IMR-90 (cell line): ENCODE results near the gene SPPL2C. TPM values are rescaled to one million over a fixed set of nuclear protein-coding genes. Genes with fewer than 3 reads are reported as not detected.

Source experiments
- ATAC-seq: fragments of 200-7000 bp; cut with Tn5 transposase; 2 replicates; pipeline ENCODE4 v1.9.1; 2020; ENCODE audit warnings: low read depth, mild to moderate bottlenecking, moderate library complexity
- BruUV-seq: library from RNA; stranded (reverse); fragments of 400-500 nt; replicated peaks from 2 replicates; lab custom pipeline; 2021; lab: Mats Ljungman, UMichigan
- CTCF ChIA-PET: fragments of 300-600 bp; formaldehyde crosslinking; extraction: SDS; loops from one replicate; lab custom pipeline; 2021; ENCODE audit warnings: antibody characterized with exemption; lab: Yijun Ruan, JAX
- POLR2A ChIA-PET: fragments of 300-600 bp; sonication (Branson Sonifier 250); formaldehyde crosslinking; loops from one replicate; lab custom pipeline; 2022; ENCODE audit warnings: antibody characterized with exemption; ENCODE audit not compliant: unreplicated experiment; lab: Charles Lee
- DNase-seq: peaks from one replicate; pipeline ENCODE4 v3.0.0; 2013
- H2AFZ ChIP-seq: replicated peaks from 2 replicates; pipeline ENCODE3; 2013; ENCODE audit warnings: low read length, mild to moderate bottlenecking; ENCODE audit not compliant: poor library complexity
- H2AK5ac ChIP-seq: 2 replicates; pipeline ENCODE4 v1.6.1; 2013; ENCODE audit warnings: low read depth, low read length, inconsistent platforms
- H2AK9ac ChIP-seq: replicated peaks from 2 replicates; pipeline ENCODE3; 2013; ENCODE audit warnings: mild to moderate bottlenecking, low read depth, low read length, moderate library complexity; ENCODE audit not compliant: poor library complexity
- H2BK120ac ChIP-seq: 2 replicates; pipeline ENCODE4 v1.6.1; 2013; ENCODE audit warnings: low read depth, low read length, inconsistent platforms
- H2BK15ac ChIP-seq: 3 replicates; pipeline ENCODE4 v1.6.1; 2013; ENCODE audit warnings: low read depth, low read length, inconsistent platforms
- H2BK20ac ChIP-seq: 2 replicates; pipeline ENCODE4 v1.6.1; 2013; ENCODE audit warnings: low read depth, mild to moderate bottlenecking, inconsistent platforms, low read length, moderate library complexity
- H2BK5ac ChIP-seq: 2 replicates; pipeline ENCODE4 v1.6.1; 2013; ENCODE audit warnings: mild to moderate bottlenecking, low read depth, low read length, inconsistent platforms; ENCODE audit not compliant: poor library complexity, severe bottlenecking
- H3K14ac ChIP-seq: replicated peaks from 2 replicates; pipeline ENCODE4 v1.6.1; 2013; ENCODE audit warnings: low read depth, low read length, inconsistent platforms
- H3K18ac ChIP-seq: 2 replicates; pipeline ENCODE4 v1.6.1; 2013; ENCODE audit warnings: low read depth, low read length, control low read depth
- H3K23ac ChIP-seq: 2 replicates; pipeline ENCODE4 v1.6.1; 2013; ENCODE audit warnings: low read depth, low read length, inconsistent platforms
- H3K27ac ChIP-seq: 2 replicates; pipeline ENCODE4 v1.5.1; 2013; ENCODE audit warnings: mild to moderate bottlenecking, control low read depth, low read length; ENCODE audit not compliant: insufficient read depth
- H3K27me3 ChIP-seq: 2 replicates; pipeline ENCODE4 v1.6.1; 2013; ENCODE audit warnings: low read length; ENCODE audit not compliant: control insufficient read depth, insufficient read depth
- H3K36me3 ChIP-seq: 2 replicates; pipeline ENCODE4 v1.6.1; 2013; ENCODE audit warnings: low read length, mixed read lengths; ENCODE audit not compliant: control insufficient read depth, insufficient read depth
- H3K4ac ChIP-seq: 2 replicates; pipeline ENCODE4 v1.6.1; 2013; ENCODE audit warnings: low read depth, low read length, inconsistent platforms
- H3K4me1 ChIP-seq: 2 replicates; pipeline ENCODE4 v1.6.1; 2013; ENCODE audit warnings: low read length, mixed read lengths; ENCODE audit not compliant: control insufficient read depth, insufficient read depth
- H3K4me2 ChIP-seq: 2 replicates; pipeline ENCODE4 v1.6.1; 2013; ENCODE audit warnings: low read depth, mild to moderate bottlenecking, control low read depth, low read length, moderate library complexity
- H3K4me3 ChIP-seq: 2 replicates; pipeline ENCODE4 v1.5.1; 2013; ENCODE audit warnings: low read depth, mild to moderate bottlenecking, control low read depth, low read length, moderate library complexity; ENCODE audit not compliant: insufficient read depth
- H3K56ac ChIP-seq: 2 replicates; pipeline ENCODE4 v1.6.1; 2013; ENCODE audit warnings: low read length, inconsistent platforms; ENCODE audit not compliant: insufficient read depth; ENCODE audit errors: extremely low read depth
- H3K79me1 ChIP-seq, 2 experiments: 2 replicates each; pipeline ENCODE4 v1.6.1; 2013; ENCODE audit warnings: low read length in 2 of 2, inconsistent platforms in 1 of 2, low read depth in 1 of 2
- H3K9ac ChIP-seq: 2 replicates; pipeline ENCODE4 v1.6.1; 2013; ENCODE audit warnings: low read depth, low read length, control low read depth
- H3K9me1 ChIP-seq: 2 replicates; pipeline ENCODE4 v1.6.1; 2013; ENCODE audit warnings: low read length, inconsistent platforms; ENCODE audit not compliant: insufficient read depth
- H3K9me3 ChIP-seq: 2 replicates; pipeline ENCODE4 v1.6.1; 2013; ENCODE audit warnings: low read length; ENCODE audit not compliant: control insufficient read depth, insufficient read depth
- H4K20me1 ChIP-seq: 2 replicates; pipeline ENCODE4 v1.6.1; 2013; ENCODE audit warnings: low read length, inconsistent platforms; ENCODE audit not compliant: insufficient read depth
- H4K5ac ChIP-seq: 2 replicates; pipeline ENCODE4 v1.6.1; 2013; ENCODE audit warnings: mild to moderate bottlenecking, low read depth, low read length, control low read depth
- H4K8ac ChIP-seq, 2 experiments: 2 replicates each; pipeline ENCODE4 v1.6.1; 2013; ENCODE audit warnings: low read depth in 2 of 2, low read length in 2 of 2, control low read depth in 1 of 2, inconsistent platforms in 1 of 2
- H4K91ac ChIP-seq: 2 replicates; pipeline ENCODE4 v1.6.1; 2013; ENCODE audit warnings: low read depth, low read length, inconsistent platforms; ENCODE audit not compliant: insufficient read depth
- BHLHE40 ChIP-seq: fragments of 150-350 bp; IDR thresholded peaks from 2 replicates; pipeline ENCODE4 v1.6.1; 2016; ENCODE audit warnings: mild to moderate bottlenecking, low read depth, low read length
- CEBPB ChIP-seq: IDR thresholded peaks from 2 replicates; pipeline ENCODE4 v1.6.1; 2012; ENCODE audit warnings: low read depth, low read length, improper control_type of control experiment
- CHD1 ChIP-seq: IDR thresholded peaks from 2 replicates; pipeline ENCODE4 v1.6.1; 2012; ENCODE audit warnings: low read depth, low read length, improper control_type of control experiment
- FOS ChIP-seq: fragments of 150-350 bp; IDR thresholded peaks from 2 replicates; pipeline ENCODE4 v1.6.1; 2016; ENCODE audit warnings: low read depth, low read length
- MAFK ChIP-seq: IDR thresholded peaks from 2 replicates; pipeline ENCODE4 v1.6.1; 2012; ENCODE audit warnings: low read depth, low read length, improper control_type of control experiment
- MAZ ChIP-seq: IDR thresholded peaks from 2 replicates; pipeline ENCODE4 v1.6.1; 2012; ENCODE audit warnings: low read depth, mild to moderate bottlenecking, low read length, improper control_type of control experiment, moderate library complexity, borderline replicate concordance
- MXI1 ChIP-seq: IDR thresholded peaks from 2 replicates; pipeline ENCODE4 v1.6.1; 2012; ENCODE audit warnings: low read depth, mild to moderate bottlenecking, low read length, moderate library complexity, borderline replicate concordance
- NFE2L2 ChIP-seq: fragments of 150-350 bp; IDR thresholded peaks from 2 replicates; pipeline ENCODE4 v1.6.1; 2016; ENCODE audit warnings: low read depth, mild to moderate bottlenecking, low read length
- POLR2A ChIP-seq: IDR thresholded peaks from 2 replicates; pipeline ENCODE4 v1.6.1; 2012; ENCODE audit warnings: mild to moderate bottlenecking, low read depth, low read length
- RAD21 ChIP-seq: IDR thresholded peaks from 2 replicates; pipeline ENCODE4 v1.6.1; 2012; ENCODE audit warnings: low read length, improper control_type of control experiment
- RCOR1 ChIP-seq: IDR thresholded peaks from 2 replicates; pipeline ENCODE4 v1.6.1; 2012; ENCODE audit warnings: mild to moderate bottlenecking, low read length, improper control_type of control experiment; ENCODE audit not compliant: insufficient replicate concordance
- RFX5 ChIP-seq: IDR thresholded peaks from 2 replicates; pipeline ENCODE4 v1.8.0; 2012; ENCODE audit warnings: low read depth, mild to moderate bottlenecking, low read length, moderate library complexity
- SMC3 ChIP-seq: fragments of 150-350 bp; IDR thresholded peaks from 2 replicates; pipeline ENCODE4 v1.6.1; 2016; ENCODE audit warnings: low read depth, mild to moderate bottlenecking, antibody characterized with exemption, low read length, moderate library complexity
- WGBS, 2 experiments: methylation state at CpG; one replicate each; pipeline versions ENCODE4 v1.1.5 to v1.1.7; 2013; ENCODE audit warnings: missing lambda C conversion rate in 2 of 2; ENCODE audit not compliant: insufficient read length in 1 of 2; ENCODE audit errors: extremely low coverage in 2 of 2; 5-methylcytosine and 5-hydroxymethylcytosine counted together
- dilution Hi-C: fragments of 300-500 bp; cut with HindIII; formaldehyde crosslinking; loops from one replicate; pipeline ENCODE4 v1.14.3; 2018; ENCODE audit warnings: low sequenced_read_pairs; ENCODE audit not compliant: unreplicated experiment
- in situ Hi-C: fragments of 300-500 bp; cut with MboI; formaldehyde crosslinking; loops from 3 replicates; pipeline ENCODE4 v1.14.3; 2019; ENCODE audit warnings: low sequenced_read_pairs, inconsistent platforms, mixed read lengths
- intact Hi-C: fragments of 100-400 bp; cut with micrococcal nuclease; formaldehyde crosslinking; loops from 2 replicates; pipeline ENCODE4 v1.10.0; 2022
- polyA plus RNA-seq, 3 experiments: library from polyadenylated mRNA; depleted of rRNA; stranded (reverse); fragments of >200 nt; gene quantifications; 2 replicates each; pipeline ENCODE4 v1.2.3, GENCODE V29; 2012; ENCODE audit warnings: low replicate concordance in 1 of 3
- total RNA-seq: library from RNA; depleted of rRNA; stranded (reverse); fragments of >200 nt; gene quantifications from 2 replicates; pipeline ENCODE4 v1.2.3, GENCODE V29; 2012
- TF ChIP-seq, protein P1 (sequence below): fragments of 150-350 bp; IDR thresholded peaks from 2 replicates; pipeline ENCODE4 v1.6.1; 2016; ENCODE audit warnings: low read depth, mild to moderate bottlenecking, low read length, moderate library complexity, borderline replicate concordance
- TF ChIP-seq, protein P2 (sequence below): conservative IDR thresholded peaks from 2 replicates; pipeline ENCODE4 v1.5.1; 2012; ENCODE audit warnings: mild to moderate bottlenecking, low read depth, low read length, improper control_type of control experiment
- TF ChIP-seq, protein P3 (sequence below): fragments of 150-350 bp; IDR thresholded peaks from 2 replicates; pipeline ENCODE4 v1.6.1; 2017; ENCODE audit warnings: mild to moderate bottlenecking, antibody characterized with exemption, low read length, low read depth

The SPPL2C gene
- total and polyA plus RNA-seq, 2 of the 4 experiments (the other 2 are of a cell fraction), result not detected

DNA sequence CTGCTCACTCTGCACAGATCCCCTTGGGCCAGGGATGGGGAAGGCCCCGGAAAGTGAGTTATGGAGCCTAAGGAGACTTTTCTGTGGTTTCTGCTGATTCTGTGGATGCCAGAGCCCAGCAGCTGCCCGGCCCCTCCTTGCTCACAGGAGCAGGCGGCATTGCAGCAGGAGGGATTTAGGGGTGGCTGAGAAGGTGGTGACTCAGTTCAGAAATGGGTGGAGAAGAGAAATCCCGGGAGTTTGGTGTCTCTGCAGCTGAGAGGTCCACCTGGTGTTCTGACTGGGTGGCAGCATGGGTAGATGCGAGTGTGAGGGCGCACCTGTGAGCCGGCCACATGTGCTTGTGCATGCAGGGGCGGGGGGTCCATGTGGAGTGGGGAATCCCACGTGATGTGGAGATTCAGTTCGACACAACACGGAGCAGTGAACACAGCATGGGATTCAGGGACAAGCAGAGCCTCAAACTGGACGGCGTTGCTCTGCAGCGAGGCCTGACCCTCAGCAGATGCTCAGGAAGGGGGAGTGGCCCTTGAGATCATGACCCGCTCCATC, 16.0 kb upstream of the SPPL2C start:
- Histone ChIP-seq H3K9ac (no peak overlapping the region), H4K91ac (no peak overlapping the region), H2AK9ac (no peak overlapping the region), H3K14ac (no peak overlapping the region), H2BK120ac (no peak overlapping the region), H3K79me1 (no peaks in the 10 kb centered on the region), H2AFZ (no peak overlapping the region), H4K20me1 (no peaks in the 10 kb centered on the region), H2AK5ac (no peak overlapping the region), H3K9me3 (no peaks in the 10 kb centered on the region), H3K9me1 (no peaks in the 10 kb centered on the region), H3K56ac (no peak overlapping the region), H4K5ac (no peak overlapping the region), H3K23ac (no peak overlapping the region), H3K4ac (no peak overlapping the region), H2BK5ac (no peak overlapping the region), H4K8ac (no peak overlapping the region), H3K27me3 (peaks cover 30% of the 10 kb centered on the region), H3K4me2 (no peak overlapping the region), H3K4me1 (no peaks in the 10 kb centered on the region), H2BK20ac (no peak overlapping the region), H3K27ac (no peak overlapping the region), H3K4me3 (no peak overlapping the region), H3K36me3 (no peaks in the 10 kb centered on the region), H2BK15ac (no peak overlapping the region), H3K18ac (no peak overlapping the region)
- no TSS peak for BruUV-seq
- intact Hi-C loops, result no loop called here
- WGBS, 2 experiments, result 51% methylated on average over 6 of the region's 15 CpGs; no CpG with 5 or more reads in 1 of the 2 experiments
- no peak for TF ChIP-seq FOS
- TF ChIP-seq BHLHE40, result no peak
- no peak for TF ChIP-seq MAFK
- TF ChIP-seq SMC3, result no peak
- TF ChIP-seq RCOR1, result no peak
- TF ChIP-seq, protein P1, sequence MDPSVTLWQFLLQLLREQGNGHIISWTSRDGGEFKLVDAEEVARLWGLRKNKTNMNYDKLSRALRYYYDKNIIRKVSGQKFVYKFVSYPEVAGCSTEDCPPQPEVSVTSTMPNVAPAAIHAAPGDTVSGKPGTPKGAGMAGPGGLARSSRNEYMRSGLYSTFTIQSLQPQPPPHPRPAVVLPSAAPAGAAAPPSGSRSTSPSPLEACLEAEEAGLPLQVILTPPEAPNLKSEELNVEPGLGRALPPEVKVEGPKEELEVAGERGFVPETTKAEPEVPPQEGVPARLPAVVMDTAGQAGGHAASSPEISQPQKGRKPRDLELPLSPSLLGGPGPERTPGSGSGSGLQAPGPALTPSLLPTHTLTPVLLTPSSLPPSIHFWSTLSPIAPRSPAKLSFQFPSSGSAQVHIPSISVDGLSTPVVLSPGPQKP, result no peak
- no peak for TF ChIP-seq MXI1
- TF ChIP-seq RAD21, result no peak
- TF ChIP-seq RFX5, result no peak
- no peak for TF ChIP-seq POLR2A
- TF ChIP-seq, protein P2, sequence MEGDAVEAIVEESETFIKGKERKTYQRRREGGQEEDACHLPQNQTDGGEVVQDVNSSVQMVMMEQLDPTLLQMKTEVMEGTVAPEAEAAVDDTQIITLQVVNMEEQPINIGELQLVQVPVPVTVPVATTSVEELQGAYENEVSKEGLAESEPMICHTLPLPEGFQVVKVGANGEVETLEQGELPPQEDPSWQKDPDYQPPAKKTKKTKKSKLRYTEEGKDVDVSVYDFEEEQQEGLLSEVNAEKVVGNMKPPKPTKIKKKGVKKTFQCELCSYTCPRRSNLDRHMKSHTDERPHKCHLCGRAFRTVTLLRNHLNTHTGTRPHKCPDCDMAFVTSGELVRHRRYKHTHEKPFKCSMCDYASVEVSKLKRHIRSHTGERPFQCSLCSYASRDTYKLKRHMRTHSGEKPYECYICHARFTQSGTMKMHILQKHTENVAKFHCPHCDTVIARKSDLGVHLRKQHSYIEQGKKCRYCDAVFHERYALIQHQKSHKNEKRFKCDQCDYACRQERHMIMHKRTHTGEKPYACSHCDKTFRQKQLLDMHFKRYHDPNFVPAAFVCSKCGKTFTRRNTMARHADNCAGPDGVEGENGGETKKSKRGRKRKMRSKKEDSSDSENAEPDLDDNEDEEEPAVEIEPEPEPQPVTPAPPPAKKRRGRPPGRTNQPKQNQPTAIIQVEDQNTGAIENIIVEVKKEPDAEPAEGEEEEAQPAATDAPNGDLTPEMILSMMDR, result no peak
- TF ChIP-seq MAZ, result no peak
- TF ChIP-seq CHD1, result no peak
- TF ChIP-seq NFE2L2, result no peak
- TF ChIP-seq, protein P3, sequence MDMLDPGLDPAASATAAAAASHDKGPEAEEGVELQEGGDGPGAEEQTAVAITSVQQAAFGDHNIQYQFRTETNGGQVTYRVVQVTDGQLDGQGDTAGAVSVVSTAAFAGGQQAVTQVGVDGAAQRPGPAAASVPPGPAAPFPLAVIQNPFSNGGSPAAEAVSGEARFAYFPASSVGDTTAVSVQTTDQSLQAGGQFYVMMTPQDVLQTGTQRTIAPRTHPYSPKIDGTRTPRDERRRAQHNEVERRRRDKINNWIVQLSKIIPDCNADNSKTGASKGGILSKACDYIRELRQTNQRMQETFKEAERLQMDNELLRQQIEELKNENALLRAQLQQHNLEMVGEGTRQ, result no peak
- TF ChIP-seq CEBPB, result no peak
- in situ Hi-C loops, result loop anchor here (25.0 kb wide), 1 partner anchor 416 kb away; no protein-coding TSS in a partner anchor
- ATAC-seq, result no peak
- ChIA-PET CTCF (no interaction called here), POLR2A (no interaction called here)
- dilution Hi-C loops, result no loop called here
- no peak for DNase-seq
